Sigmoid colon (tissue), 7 donors: ENCODE data around the gene CARM1. TPM values are rescaled to one million over a fixed set of nuclear protein-coding genes. Genes with fewer than 3 reads are reported as not detected.

ENCODE experiments used
- DNase-seq: peaks from one replicate; pipeline ENCODE4 v3.0.0-alpha.2; 2019
- H3K27ac ChIP-seq, 4 donors: fragments of 200-600 bp; sonication (generic); one replicate each; pipeline ENCODE4 v1.5.1; 2016 to 2019; ENCODE audit warnings: mild to moderate bottlenecking in 1 of 4
- H3K27me3 ChIP-seq, 3 donors: fragments of 200-600 bp; sonication (generic); one replicate each; pipeline ENCODE4 v1.5.1; 2019; ENCODE audit warnings: mild to moderate bottlenecking in 1 of 3
- H3K36me3 ChIP-seq, 4 donors: fragments of 200-600 bp; sonication (generic); one replicate each; pipeline ENCODE4 v1.5.1; 2016 to 2019
- H3K4me1 ChIP-seq, 4 donors: fragments of 200-600 bp; sonication (generic); one replicate each; pipeline ENCODE4 v1.5.1; 2017 to 2019
- H3K4me3 ChIP-seq, 4 donors: fragments of 200-600 bp; sonication (generic); one replicate each; pipeline ENCODE4 v1.5.1; 2017 to 2019; ENCODE audit warnings: mild to moderate bottlenecking in 2 of 4, moderate library complexity in 1 of 4
- H3K9me3 ChIP-seq, 4 donors: fragments of 200-600 bp in 3 of 4; sonication (generic) in 3 of 4; one replicate each; pipeline versions ENCODE4 v1.5.1 to v1.6.1; 2013 to 2019
- CTCF ChIP-seq, 4 experiments: fragments of 450-650 bp in 3 of 4; fragments of 200-600 bp in 1 of 4; IDR thresholded peaks; one replicate each; pipeline ENCODE4 v1.5.1; 2016 to 2019; ENCODE audit warnings: antibody characterized with exemption in 4 of 4, mild to moderate bottlenecking in 3 of 4, moderate library complexity in 2 of 4
- EP300 ChIP-seq, 4 donors: sonication (generic); formaldehyde crosslinking; IDR thresholded peaks; one replicate each; pipeline ENCODE4 v1.6.1; 2017; ENCODE audit warnings: antibody characterized with exemption in 4 of 4
- POLR2A ChIP-seq, 2 donors: fragments of 450-650 bp; IDR thresholded peaks; one replicate each; pipeline ENCODE4 v1.6.1; 2016; ENCODE audit warnings: antibody characterized with exemption in 2 of 2, mild to moderate bottlenecking in 2 of 2, moderate library complexity in 2 of 2
- POLR2AphosphoS5 ChIP-seq, 4 donors: sonication (generic); formaldehyde crosslinking; IDR thresholded peaks; one replicate each; pipeline ENCODE4 v1.6.1; 2017; ENCODE audit warnings: antibody characterized with exemption in 4 of 4
- WGBS, 2 donors: extraction: QIAGEN DNeasy Blood & Tissue Kit; methylation state at CpG; one replicate each; pipeline ENCODE4 v1.1.7; 2013; 5-methylcytosine and 5-hydroxymethylcytosine counted together
- intact Hi-C: fragments of 100-400 bp; cut with DNase I; formaldehyde crosslinking; loops from one replicate; pipeline ENCODE4 v1.15.1; 2023
- polyA plus RNA-seq, 3 donors: library from polyadenylated mRNA; stranded (reverse); fragments of 200-250 nt; gene quantifications; one replicate each; pipeline ENCODE4 v1.2.3, GENCODE V29; 2013
- total RNA-seq, 4 donors: library from RNA; depleted of rRNA; stranded (reverse); fragments of >200 nt; gene quantifications; one replicate each; pipeline ENCODE4 v1.1.0, GENCODE V29; 2016
- donor health status: healthy with polysubstance abuse.
- donor health status: Bipolar disorder and iron deficiency.
- donor health status: healthy.

CARM1 gene
- total and polyA plus RNA-seq, 7 donors: 18.1 to 51.8 (median 21.6) TPM

DNA sequence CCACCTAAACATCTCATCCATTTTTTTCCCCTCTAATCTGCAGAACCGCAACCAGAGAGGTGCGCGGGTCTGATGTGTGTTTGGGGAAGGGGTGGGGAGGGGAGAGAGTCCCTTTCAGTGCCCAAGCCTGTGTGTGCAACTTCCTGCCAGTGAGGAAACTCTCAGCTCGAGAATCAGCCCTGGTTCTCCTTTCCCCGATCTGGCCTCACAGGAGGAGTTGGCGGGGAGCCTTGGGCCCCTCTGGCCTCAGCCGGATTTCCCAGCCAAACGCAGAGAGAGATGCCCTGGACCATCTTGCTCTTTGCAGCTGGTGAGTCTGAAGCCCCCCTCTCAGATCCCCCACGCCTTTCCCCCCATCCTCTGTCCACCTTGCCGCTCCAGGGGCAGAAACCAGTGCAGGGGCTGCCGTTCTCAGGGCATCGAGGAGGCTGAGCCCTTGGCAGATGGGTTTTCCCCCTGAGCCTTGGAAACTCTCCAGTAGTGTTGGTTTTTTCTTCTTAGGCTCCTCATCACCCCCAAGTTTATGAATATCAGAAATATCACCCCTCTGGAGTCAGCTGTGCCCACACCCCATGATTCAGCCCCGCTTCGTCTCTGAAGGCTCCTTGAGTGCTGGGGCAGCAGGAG, 23.0 kb upstream of the CARM1 start, which contains the start of gene C19orf38:
Gene C19orf38, plus strand, starts transcription at position 186 of the 627 bp plus-strand sequence. Its CDS starts 94 bp downstream, at position 280.
- no peak for DNase-seq
- intact Hi-C loops: no loop called here
- Histone ChIP-seq H3K4me3 (no peak within 1 kb of the TSS), H3K36me3 (no peaks in the 10 kb centered on the region), H3K27me3 (peaks cover 0 to 19% (median 0%) of the 10 kb centered on the region in 3 donors), H3K4me1 (no peaks in the 10 kb centered on the region), H3K9me3 (peaks cover 0 to 6% (median 0%) of the 10 kb centered on the region in 4 donors), H3K27ac (no peak within 1 kb of the TSS)
- WGBS, 2 donors: 30 to 60% methylated on average over 14 of the region's 14 CpGs
- no peak for TF ChIP-seq POLR2A (IDR thresholded peaks at IDR 0.05)

- 92 to 93% methylated on average over 5 of the region's 5 CpGs for WGBS, 2 donors
Observed at GRCh38 chr19:10850631-10851030, 20.7 kb upstream of the CARM1 start.

GRCh38 chr19:10852098-10852800, 19.1 kb upstream of the CARM1 start:
- Histone ChIP-seq H3K4me3 (no peak overlapping the region), H3K4me1 (no peaks in the 10 kb centered on the region), H3K9me3 (no peaks in the 10 kb centered on the region), H3K36me3 (no peaks in the 10 kb centered on the region), H3K27me3 (peaks cover 0 to 19% (median 0%) of the 10 kb centered on the region in 3 donors), H3K27ac (no peak overlapping the region)
- no peak for TF ChIP-seq CTCF (IDR thresholded peaks at IDR 0.05)
- no peak for TF ChIP-seq POLR2AphosphoS5 (IDR thresholded peaks at IDR 0.05)
- no peak for TF ChIP-seq POLR2A (IDR thresholded peaks at IDR 0.05)
- no peak for TF ChIP-seq EP300 (IDR thresholded peaks at IDR 0.05)
- no peak for DNase-seq
- WGBS, 2 donors: 78 to 87% methylated on average over 7 of the region's 7 CpGs
- intact Hi-C loops: no loop called here

More at GRCh38 chr19:10850631-10851030, 20.7 kb upstream of the CARM1 start:
- Histone ChIP-seq H3K27me3 (peaks cover 0 to 19% (median 0%) of the 10 kb centered on the region in 3 donors), H3K4me3 (no peak overlapping the region), H3K36me3 (no peaks in the 10 kb centered on the region), H3K27ac (no peak overlapping the region), H3K4me1 (no peaks in the 10 kb centered on the region), H3K9me3 (peaks cover 0 to 6% (median 0%) of the 10 kb centered on the region in 4 donors)
- no peak for TF ChIP-seq POLR2AphosphoS5 (IDR thresholded peaks at IDR 0.05)
- TF ChIP-seq EP300 (IDR thresholded peaks at IDR 0.05): no peak
- no peak for TF ChIP-seq POLR2A (IDR thresholded peaks at IDR 0.05)
- no peak for TF ChIP-seq CTCF (IDR thresholded peaks at IDR 0.05)
- intact Hi-C loops: no loop called here
- DNase-seq: no peak

GRCh38 chr19:10852941-10853340, 18.4 kb upstream of the CARM1 start:
- H3K9me3 ChIP-seq: no peaks in the 10 kb centered on the region
- H3K27me3 ChIP-seq: peaks cover 0 to 19% (median 0%) of the 10 kb centered on the region in 3 donors
- intact Hi-C loops: no loop called here
- H3K4me1 ChIP-seq: no peaks in the 10 kb centered on the region
- no peak for TF ChIP-seq POLR2AphosphoS5 (IDR thresholded peaks at IDR 0.05)
- no peak for TF ChIP-seq CTCF (IDR thresholded peaks at IDR 0.05)
- no peak for TF ChIP-seq POLR2A (IDR thresholded peaks at IDR 0.05)
- TF ChIP-seq EP300 (IDR thresholded peaks at IDR 0.05): no peak
- WGBS, 2 donors: 80 to 85% methylated on average over 7 of the region's 7 CpGs
- no peak overlapping the region for H3K4me3 ChIP-seq
- no peak for DNase-seq
- no peaks in the 10 kb centered on the region for H3K36me3 ChIP-seq
- H3K27ac ChIP-seq: no peak overlapping the region

DNA sequence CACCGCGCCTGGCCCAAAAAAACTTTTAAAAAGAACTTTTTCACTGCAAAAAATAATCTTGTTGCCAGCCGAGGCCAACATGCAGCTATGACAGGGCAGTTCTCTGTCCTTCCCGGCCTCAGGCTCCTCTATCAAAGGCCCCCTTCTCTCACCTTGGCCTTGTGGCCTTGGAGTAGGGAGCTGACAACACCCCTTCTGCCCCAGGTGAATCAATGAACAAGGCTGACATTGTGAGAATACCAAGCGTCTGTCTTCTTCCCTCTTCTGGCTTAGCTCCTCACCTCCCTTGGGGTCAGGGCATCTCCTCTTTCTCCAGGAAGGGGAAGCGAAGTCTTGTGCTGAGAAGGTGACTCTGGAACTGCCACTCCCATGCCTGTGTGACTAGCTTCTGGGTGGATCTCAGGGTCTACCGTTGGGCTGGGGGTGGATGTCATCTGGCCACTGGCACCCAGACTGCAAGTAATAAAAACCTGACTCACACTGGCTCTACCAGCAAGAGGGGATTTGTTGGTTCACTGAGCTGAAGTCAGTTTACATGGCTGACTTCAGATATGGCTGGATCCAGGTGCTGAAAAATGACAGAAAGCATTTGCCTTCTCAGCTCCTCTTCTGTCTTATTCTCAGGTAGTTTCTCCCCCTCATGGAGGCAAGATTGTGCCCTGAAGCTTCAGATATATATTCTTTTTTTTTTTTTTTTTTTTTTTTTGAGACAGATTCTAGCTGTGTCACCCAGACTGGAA, 16.8 kb upstream of the CARM1 start:
- no peak for DNase-seq
- H3K4me1 ChIP-seq: no peaks in the 10 kb centered on the region
- intact Hi-C loops: no loop called here

More for the DNA sequence above, 16.8 kb upstream of the CARM1 start:
- no peaks in the 10 kb centered on the region for H3K36me3 ChIP-seq
- no peaks in the 10 kb centered on the region for H3K9me3 ChIP-seq
- H3K27ac ChIP-seq: no peak overlapping the region
- WGBS, 2 donors: 65 to 86% methylated on average over 7 of the region's 7 CpGs
- H3K27me3 ChIP-seq: peaks cover 0 to 13% (median 0%) of the 10 kb centered on the region in 3 donors
- H3K4me3 ChIP-seq: no peak overlapping the region
- TF ChIP-seq POLR2A (IDR thresholded peaks at IDR 0.05): no peak
- TF ChIP-seq CTCF (IDR thresholded peaks at IDR 0.05): no peak
- no peak for TF ChIP-seq POLR2AphosphoS5 (IDR thresholded peaks at IDR 0.05)
- no peak for TF ChIP-seq EP300 (IDR thresholded peaks at IDR 0.05)
